T-cell (primary cell): Measurements from ENCODE around the gene ERCC4. TPM values are rescaled to one million over a fixed set of nuclear protein-coding genes. Genes with fewer than 3 reads are reported as not detected.
"Not testable (repeated sequence)": the region's sequence is repeated elsewhere in the genome, so short reads cannot be mapped to it uniquely, and the experiment has no call there.

Experiments
- ATAC-seq, 4 experiments: fragments of 200-7000 bp in 3 of 4; fragments of 150-1000 bp in 1 of 4; cut with Tn5 transposase; replicated peaks in 1 of 4; 1 replicate in 3 of 4; 2 replicates in 1 of 4; pipeline ENCODE4 v1.10.0; 2021; ENCODE audit warnings: moderate library complexity in 3 of 4, mild to moderate bottlenecking in 2 of 4, moderate number of reproducible peaks in 1 of 4
- CTCF ChIA-PET, 2 donors: fragments of 300-600 bp; sonication (Branson Sonifier 250); formaldehyde crosslinking; loops; one replicate each; lab custom pipeline; 2022; ENCODE audit warnings: antibody characterized with exemption in 2 of 2; lab: Charles Lee
- POLR2A ChIA-PET, 2 donors: fragments of 300-600 bp; sonication (Branson Sonifier 250); formaldehyde crosslinking; loops; one replicate each; lab custom pipeline; 2022; ENCODE audit warnings: antibody characterized with exemption in 2 of 2; lab: Charles Lee
- DNase-seq, 35 experiments: peaks; one replicate each; pipeline versions ENCODE4 v3.0.0 to v3.0.0-alpha.2; 2013 to 2023
- H3K27ac ChIP-seq: one replicate; pipeline ENCODE4 v1.5.1; 2013; ENCODE audit warnings: low read length
- H3K27me3 ChIP-seq, 2 experiments: replicated peaks in 1 of 2; 1 replicate in 1 of 2; 2 replicates in 1 of 2; pipeline versions ENCODE4 v1.6.1 to v1.7.0; 2013; ENCODE audit warnings: low read length in 1 of 2, mixed read lengths in 1 of 2; ENCODE audit not compliant: control insufficient read depth in 2 of 2, insufficient read depth in 2 of 2; ENCODE audit errors: extremely low read depth in 1 of 2
- H3K36me3 ChIP-seq, 2 donors: 1 replicate in 1 of 2; 2 replicates in 1 of 2; pipeline versions ENCODE4 v1.6.1 to v1.7.0; 2013; ENCODE audit warnings: low read length in 1 of 2; ENCODE audit not compliant: control insufficient read depth in 2 of 2, insufficient read depth in 1 of 2; ENCODE audit errors: extremely low read depth in 1 of 2
- H3K4me1 ChIP-seq, 2 experiments: 1 replicate in 1 of 2; 2 replicates in 1 of 2; pipeline versions ENCODE4 v1.6.1 to v1.7.0; 2013; ENCODE audit warnings: low read length in 2 of 2, mixed read lengths in 1 of 2; ENCODE audit not compliant: insufficient read depth in 2 of 2, control insufficient read depth in 1 of 2; ENCODE audit errors: extremely low read depth in 1 of 2
- H3K4me3 ChIP-seq, 2 donors: 1 replicate in 1 of 2; 2 replicates in 1 of 2; pipeline versions ENCODE4 v1.5.1 to v1.7.0; 2013; ENCODE audit warnings: mild to moderate bottlenecking in 2 of 2, low read length in 1 of 2, moderate library complexity in 1 of 2; ENCODE audit not compliant: control insufficient read depth in 1 of 2; ENCODE audit errors: extremely low read depth in 1 of 2
- H3K9me3 ChIP-seq: 2 replicates; pipeline ENCODE4 v1.7.0; 2013
- H3K27ac Mint-ChIP-seq, 2 donors: one replicate each; pipeline ENCODE4 v1.8.0; 2020 to 2021; ENCODE audit warnings: mild to moderate bottlenecking in 2 of 2, mixed read lengths in 2 of 2
- H3K27me3 Mint-ChIP-seq, 2 donors: one replicate each; pipeline ENCODE4 v1.8.0; 2021 to 2022; ENCODE audit warnings: mixed read lengths in 2 of 2
- H3K36me3 Mint-ChIP-seq: one replicate; pipeline ENCODE4 v1.8.0; 2021; ENCODE audit warnings: mixed read lengths
- H3K4me1 Mint-ChIP-seq, 3 donors: one replicate each; pipeline ENCODE4 v1.8.0; 2020 to 2022; ENCODE audit warnings: mixed read lengths in 3 of 3, mild to moderate bottlenecking in 1 of 3
- H3K4me3 Mint-ChIP-seq, 3 donors: one replicate each; pipeline ENCODE4 v1.8.0; 2020 to 2022; ENCODE audit warnings: mild to moderate bottlenecking in 3 of 3, mixed read lengths in 3 of 3, moderate library complexity in 3 of 3
- H3K9me3 Mint-ChIP-seq, 3 donors: one replicate each; pipeline ENCODE4 v1.8.0; 2020 to 2022; ENCODE audit warnings: mixed read lengths in 3 of 3
- WGBS: methylation state at CpG from one replicate; pipeline ENCODE4 v1.1.5; 2013; ENCODE audit warnings: missing lambda C conversion rate; ENCODE audit not compliant: insufficient coverage; 5-methylcytosine and 5-hydroxymethylcytosine counted together
- total RNA-seq, 35 experiments: library from RNA in 6 of 35; stranded (reverse) in 6 of 35; fragments of 120-200 nt in 1 of 35; gene quantifications; one replicate each; pipeline versions ENCODE4 v1.2.1 to v1.2.4 and lab custom pipeline; 2013 to 2026

The ERCC4 gene
- total RNA-seq, 5 donors from 2014 or later (not counting 1 experiment from before 2014, with no cell fraction given): 11.6 to 13.7 (median 13.3) TPM

GRCh38 chr16:13898233-13898632 is 21.7 kb upstream of the ERCC4 start:
- POLR2A ChIA-PET: no interaction called here
- H3K4me3 Mint-ChIP-seq: no peak overlapping the region
- no peak overlapping the region for H3K27ac Mint-ChIP-seq
- WGBS: no CpG with 5 or more reads among the region's 3 CpGs
- H3K9me3 ChIP-seq: no peaks in the 10 kb centered on the region
- H3K27me3 Mint-ChIP-seq: peaks cover 16 to 34% of the 10 kb centered on the region in 2 donors
- H3K4me1 ChIP-seq: no peaks in the 10 kb centered on the region
- no peaks in the 10 kb centered on the region for H3K27me3 ChIP-seq
- peaks cover 4% of the 10 kb centered on the region for H3K36me3 Mint-ChIP-seq
- H3K36me3 ChIP-seq: no peaks in the 10 kb centered on the region
- CTCF ChIA-PET: no interaction called here
- peaks cover 0 to 11% (median 4%) of the 10 kb centered on the region in 3 donors for H3K9me3 Mint-ChIP-seq
- H3K27ac ChIP-seq: no peak overlapping the region
- no peak overlapping the region for H3K4me3 ChIP-seq
- DNase-seq (no peak), ATAC-seq (no peak)
- no peaks in the 10 kb centered on the region for H3K4me1 Mint-ChIP-seq

- Histone ChIP-seq H3K4me3 (no peak overlapping the region), H3K4me1 (no peaks in the 10 kb centered on the region), H3K9me3 (no peaks in the 10 kb centered on the region), H3K27me3 (peaks cover 0 to 8% of the 10 kb centered on the region in 2 experiments), H3K27ac (no peak overlapping the region), H3K36me3 (no peaks in the 10 kb centered on the region)
- DNase-seq (no peak), ATAC-seq (no peak)
- peaks cover 28 to 34% of the 10 kb centered on the region in 2 donors for H3K27me3 Mint-ChIP-seq
- CTCF ChIA-PET: no interaction called here
- H3K36me3 Mint-ChIP-seq: peaks cover 4% of the 10 kb centered on the region
- peaks cover 0 to 11% (median 0%) of the 10 kb centered on the region in 3 donors for H3K9me3 Mint-ChIP-seq
- no peak overlapping the region for H3K27ac Mint-ChIP-seq
- no CpG with 5 or more reads among the region's 3 CpGs for WGBS
- no peak overlapping the region for H3K4me3 Mint-ChIP-seq
- POLR2A ChIA-PET: no interaction called here
- H3K4me1 Mint-ChIP-seq: peaks cover 0 to 5% (median 0%) of the 10 kb centered on the region in 3 donors
Observed at GRCh38 chr16:13902052-13902451, 17.9 kb upstream of the ERCC4 start.

GRCh38 chr16:13902677-13903076 is 17.3 kb upstream of the ERCC4 start:
- ChIA-PET CTCF (no interaction called here), POLR2A (no interaction called here)
- H3K36me3 ChIP-seq: no peaks in the 10 kb centered on the region
- H3K36me3 Mint-ChIP-seq: peaks cover 4% of the 10 kb centered on the region
- H3K4me3 ChIP-seq: no peak overlapping the region
- H3K4me1 ChIP-seq: no peaks in the 10 kb centered on the region
- H3K9me3 ChIP-seq: no peaks in the 10 kb centered on the region
- peaks cover 31% of the 10 kb centered on the region in 2 donors for H3K27me3 Mint-ChIP-seq
- no CpG with 5 or more reads among the region's 3 CpGs for WGBS
- peaks cover 0 to 8% of the 10 kb centered on the region in 2 experiments for H3K27me3 ChIP-seq
- H3K27ac Mint-ChIP-seq: no peak overlapping the region
- no peak overlapping the region for H3K4me3 Mint-ChIP-seq
- H3K4me1 Mint-ChIP-seq: peaks cover 0 to 5% (median 0%) of the 10 kb centered on the region in 3 donors
- no peak overlapping the region for H3K27ac ChIP-seq
- no peak for ATAC-seq
- H3K9me3 Mint-ChIP-seq: peaks cover 0 to 11% (median 0%) of the 10 kb centered on the region in 3 donors
- DNase-seq: no peak

- no peak overlapping the region for H3K4me3 Mint-ChIP-seq
- Histone ChIP-seq H3K36me3 (no peaks in the 10 kb centered on the region), H3K9me3 (no peaks in the 10 kb centered on the region), H3K4me1 (no peaks in the 10 kb centered on the region), H3K4me3 (no peak overlapping the region), H3K27me3 (peaks cover 0 to 20% of the 10 kb centered on the region in 2 experiments), H3K27ac (no peak overlapping the region)
- no peak for ATAC-seq
- ChIA-PET CTCF (no interaction called here), POLR2A (no interaction called here)
- peaks cover 4% of the 10 kb centered on the region for H3K36me3 Mint-ChIP-seq
- no peak overlapping the region for H3K27ac Mint-ChIP-seq
- no peak for DNase-seq
- H3K4me1 Mint-ChIP-seq: peaks cover 0 to 5% (median 0%) of the 10 kb centered on the region in 3 donors
- H3K27me3 Mint-ChIP-seq: peaks cover 39 to 43% of the 10 kb centered on the region in 2 donors
- peaks cover 0 to 11% (median 0%) of the 10 kb centered on the region in 3 donors for H3K9me3 Mint-ChIP-seq
- no CpG with 5 or more reads among the region's 1 CpG for WGBS
Observed at GRCh38 chr16:13904179-13904691, 15.7 kb upstream of the ERCC4 start.

GRCh38 chr16:13904822-13905221 is 15.1 kb upstream of the ERCC4 start:
- DNase-seq, H3K4me3 Mint-ChIP-seq, ATAC-seq, CTCF ChIA-PET, H3K36me3 ChIP-seq, H3K36me3 Mint-ChIP-seq, POLR2A ChIA-PET, H3K27ac ChIP-seq, H3K4me1 ChIP-seq, H3K9me3 ChIP-seq, H3K4me3 ChIP-seq, H3K4me1 Mint-ChIP-seq, H3K27ac Mint-ChIP-seq: not testable (repeated sequence)
- WGBS: 44% methylated on average over 6 of the region's 9 CpGs
- H3K27me3 Mint-ChIP-seq: peaks cover 39 to 48% of the 10 kb centered on the region in 2 donors
- peaks cover 0 to 11% (median 0%) of the 10 kb centered on the region in 3 donors for H3K9me3 Mint-ChIP-seq
- peaks cover 0 to 23% of the 10 kb centered on the region in 2 experiments for H3K27me3 ChIP-seq

- no peak overlapping the region for H3K27ac Mint-ChIP-seq
- H3K36me3 Mint-ChIP-seq: peaks cover 4% of the 10 kb centered on the region
- H3K36me3 ChIP-seq: no peaks in the 10 kb centered on the region
- no peak overlapping the region for H3K27ac ChIP-seq
- H3K4me1 ChIP-seq: no peaks in the 10 kb centered on the region
- ChIA-PET CTCF (interaction anchor here in 1 of 2 donors (0.8 kb wide), 1 partner anchor 1151 kb away, joined by 6 read pairs; no protein-coding TSS in a partner anchor), POLR2A (interaction anchor here in 1 of 2 donors (0.5 to 0.6 kb wide), 2 partner anchors 426 to 1944 kb away, joined by 5 to 10 read pairs; no protein-coding TSS in a partner anchor)
- ATAC-seq: no peak
- DNase-seq: no peak
- H3K4me1 Mint-ChIP-seq: peaks cover 0 to 5% (median 0%) of the 10 kb centered on the region in 3 donors
- peaks cover 3 to 27% of the 10 kb centered on the region in 2 experiments for H3K27me3 ChIP-seq
- 67% methylated on average over 1 of the region's 10 CpGs for WGBS
- H3K27me3 Mint-ChIP-seq: peaks cover 36 to 46% of the 10 kb centered on the region in 2 donors
- no peaks in the 10 kb centered on the region for H3K9me3 ChIP-seq
- no peak overlapping the region for H3K4me3 ChIP-seq
- H3K9me3 Mint-ChIP-seq: peaks cover 0 to 6% (median 0%) of the 10 kb centered on the region in 3 donors
- no peak overlapping the region for H3K4me3 Mint-ChIP-seq
Observed at GRCh38 chr16:13906168-13907089, 13.5 kb upstream of the ERCC4 start.
